Ovary (tissue), 3 donors: ENCODE data around the gene HSPA12B.

Experiments used
- CTCF ChIP-seq, 3 donors: fragments of 450-650 bp in 2 of 3; fragments of 200-600 bp in 1 of 3; IDR thresholded peaks; one replicate each; pipeline versions ENCODE4 v1.5.1 to v1.8.0; 2016 to 2022; ENCODE audit warnings: antibody characterized with exemption in 3 of 3, mild to moderate bottlenecking in 1 of 3
- EP300 ChIP-seq: sonication (generic); formaldehyde crosslinking; IDR thresholded peaks from one replicate; pipeline ENCODE4 v1.6.1; 2017; ENCODE audit warnings: antibody characterized with exemption
- POLR2A ChIP-seq: fragments of 450-650 bp; IDR thresholded peaks from one replicate; pipeline ENCODE4 v1.6.1; 2017; ENCODE audit warnings: antibody characterized with exemption, mild to moderate bottlenecking, moderate library complexity
- donor health status: DM: no; HTN: no; CAD: no.

- TF ChIP-seq POLR2A (no peak), CTCF (IDR thresholded peaks at IDR 0.05) (no peak), EP300 (no peak)
These were observed 31.5 kb downstream of the HSPA12B start for GRCh38 chr20:3763671-3764601.
